GM19468 (cell line): ENCODE results near the gene NOMO2.
"Not testable (repeated sequence)": the region's sequence is repeated elsewhere in the genome, so short reads cannot be mapped to it uniquely, and the experiment has no call there.

Source experiments
- ATAC-seq: cut with Tn5 transposase; IDR thresholded peaks from one replicate; pipeline ENCODE4 v1.9.1; 2021; ENCODE audit warnings: mild to moderate bottlenecking, moderate library complexity, moderate number of reproducible peaks; ENCODE audit not compliant: unreplicated experiment; ENCODE audit errors: extremely low read depth

NOMO2 gene

DNA sequence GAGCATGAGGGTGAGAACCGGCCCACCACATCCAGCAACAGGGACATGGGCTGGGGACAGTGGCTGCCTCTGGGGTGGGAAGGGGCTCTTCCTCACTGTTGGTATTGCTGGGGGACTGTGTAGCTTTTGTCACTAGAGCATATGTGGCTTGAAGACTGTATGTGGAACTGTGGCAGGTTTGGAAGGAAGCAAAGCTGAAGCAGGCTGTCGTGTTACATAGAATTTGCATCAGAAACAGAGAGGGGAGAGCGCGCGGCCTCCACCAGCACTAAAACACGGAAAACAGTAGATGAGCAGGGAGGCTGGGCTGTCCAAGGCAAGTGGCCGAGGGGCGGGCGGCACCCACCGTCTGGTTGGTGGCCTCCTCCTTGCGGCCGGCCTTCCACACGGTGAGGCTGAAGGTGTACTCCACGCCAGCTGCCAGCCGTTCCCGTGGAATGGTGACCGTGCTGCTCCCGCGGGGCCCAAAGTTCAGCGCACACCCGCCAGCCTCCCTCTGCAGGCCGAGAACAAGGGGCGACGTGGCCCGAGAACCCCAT, 177.7 kb downstream of the NOMO2 start:
- ATAC-seq = not testable (repeated sequence)

DNA sequence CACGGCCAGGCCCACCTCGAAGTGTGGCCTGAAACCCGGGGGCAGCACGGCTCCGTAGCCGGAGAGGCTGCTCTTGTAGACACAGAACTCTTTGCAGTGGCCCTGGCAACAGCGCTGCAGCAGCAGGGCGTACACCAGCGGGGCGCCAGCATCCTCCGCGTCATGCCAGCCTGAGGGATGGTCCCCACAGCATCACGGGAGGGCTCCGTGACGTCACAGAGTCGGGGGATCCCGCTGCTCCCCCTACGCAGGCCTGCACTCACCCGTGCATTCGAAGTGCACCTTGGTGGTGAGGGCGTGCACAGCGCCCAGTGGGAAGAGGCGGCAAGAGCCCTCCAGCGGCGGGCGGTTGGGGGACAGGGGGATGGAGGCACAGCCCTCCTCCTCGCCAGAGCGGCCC, 179.2 kb downstream of the NOMO2 start:
- ATAC-seq = not testable (repeated sequence)
